ENCODE data around the gene METAP1D.

DNA sequence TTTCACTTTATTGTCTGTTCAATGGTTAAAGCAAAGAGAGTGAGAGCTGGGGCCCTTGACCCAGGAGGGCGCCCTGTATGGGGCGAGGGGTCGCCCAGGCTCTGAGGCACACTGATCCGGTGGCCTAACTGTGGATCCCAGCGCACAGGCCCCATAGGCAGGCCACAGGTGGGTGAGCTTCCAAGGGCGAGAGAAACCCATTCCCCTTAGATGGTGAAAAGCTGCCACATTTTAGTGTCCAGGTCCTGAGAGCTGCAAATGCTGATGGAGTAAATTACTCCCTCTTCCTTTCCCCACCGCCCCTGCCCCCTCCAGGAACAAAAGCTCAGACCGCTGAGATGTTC lies 108.8 kb downstream of the METAP1D start:
- TF ChIP-seq, protein P1, sequence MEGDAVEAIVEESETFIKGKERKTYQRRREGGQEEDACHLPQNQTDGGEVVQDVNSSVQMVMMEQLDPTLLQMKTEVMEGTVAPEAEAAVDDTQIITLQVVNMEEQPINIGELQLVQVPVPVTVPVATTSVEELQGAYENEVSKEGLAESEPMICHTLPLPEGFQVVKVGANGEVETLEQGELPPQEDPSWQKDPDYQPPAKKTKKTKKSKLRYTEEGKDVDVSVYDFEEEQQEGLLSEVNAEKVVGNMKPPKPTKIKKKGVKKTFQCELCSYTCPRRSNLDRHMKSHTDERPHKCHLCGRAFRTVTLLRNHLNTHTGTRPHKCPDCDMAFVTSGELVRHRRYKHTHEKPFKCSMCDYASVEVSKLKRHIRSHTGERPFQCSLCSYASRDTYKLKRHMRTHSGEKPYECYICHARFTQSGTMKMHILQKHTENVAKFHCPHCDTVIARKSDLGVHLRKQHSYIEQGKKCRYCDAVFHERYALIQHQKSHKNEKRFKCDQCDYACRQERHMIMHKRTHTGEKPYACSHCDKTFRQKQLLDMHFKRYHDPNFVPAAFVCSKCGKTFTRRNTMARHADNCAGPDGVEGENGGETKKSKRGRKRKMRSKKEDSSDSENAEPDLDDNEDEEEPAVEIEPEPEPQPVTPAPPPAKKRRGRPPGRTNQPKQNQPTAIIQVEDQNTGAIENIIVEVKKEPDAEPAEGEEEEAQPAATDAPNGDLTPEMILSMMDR (IDR thresholded peaks at IDR 0.05): no peak
- TF ChIP-seq POLR2A (IDR thresholded peaks at IDR 0.05) (no peak), EP300 (IDR thresholded peaks at IDR 0.05) (no peak)
